Central memory CD8-positive, alpha-beta T cell (primary cell): ENCODE results near the gene NUDT14.

Experiments used
- ATAC-seq: fragments of 150-1000 bp; cut with Tn5 transposase; replicated peaks from 2 replicates; pipeline ENCODE4 v1.10.0; 2022; ENCODE audit warnings: mild to moderate bottlenecking, moderate FRiP score, moderate number of reproducible peaks; ENCODE audit not compliant: poor library complexity, severe bottlenecking; ENCODE audit errors: extremely low read depth
- DNase-seq, 2 donors: peaks; one replicate each; pipeline ENCODE4 v3.0.0; 2021; ENCODE audit warnings: low spot score in 2 of 2
- H3K27ac Mint-ChIP-seq: one replicate; pipeline ENCODE4 v1.8.0; 2022; ENCODE audit warnings: low read depth, mild to moderate bottlenecking, moderate library complexity, mixed read lengths
- H3K27me3 Mint-ChIP-seq: one replicate; pipeline ENCODE4 v1.8.0; 2022; ENCODE audit warnings: mixed read lengths
- H3K36me3 Mint-ChIP-seq: one replicate; pipeline ENCODE4 v1.8.0; 2022; ENCODE audit warnings: mild to moderate bottlenecking, moderate library complexity, mixed read lengths; ENCODE audit not compliant: insufficient read depth
- H3K4me1 Mint-ChIP-seq: one replicate; pipeline ENCODE4 v1.8.0; 2022; ENCODE audit warnings: mixed read lengths
- H3K4me3 Mint-ChIP-seq: one replicate; pipeline ENCODE4 v1.8.0; 2022; ENCODE audit warnings: mild to moderate bottlenecking, moderate library complexity, mixed read lengths
- H3K9me3 Mint-ChIP-seq: one replicate; pipeline ENCODE4 v1.8.0; 2022; ENCODE audit warnings: mixed read lengths

The NUDT14 gene

DNA sequence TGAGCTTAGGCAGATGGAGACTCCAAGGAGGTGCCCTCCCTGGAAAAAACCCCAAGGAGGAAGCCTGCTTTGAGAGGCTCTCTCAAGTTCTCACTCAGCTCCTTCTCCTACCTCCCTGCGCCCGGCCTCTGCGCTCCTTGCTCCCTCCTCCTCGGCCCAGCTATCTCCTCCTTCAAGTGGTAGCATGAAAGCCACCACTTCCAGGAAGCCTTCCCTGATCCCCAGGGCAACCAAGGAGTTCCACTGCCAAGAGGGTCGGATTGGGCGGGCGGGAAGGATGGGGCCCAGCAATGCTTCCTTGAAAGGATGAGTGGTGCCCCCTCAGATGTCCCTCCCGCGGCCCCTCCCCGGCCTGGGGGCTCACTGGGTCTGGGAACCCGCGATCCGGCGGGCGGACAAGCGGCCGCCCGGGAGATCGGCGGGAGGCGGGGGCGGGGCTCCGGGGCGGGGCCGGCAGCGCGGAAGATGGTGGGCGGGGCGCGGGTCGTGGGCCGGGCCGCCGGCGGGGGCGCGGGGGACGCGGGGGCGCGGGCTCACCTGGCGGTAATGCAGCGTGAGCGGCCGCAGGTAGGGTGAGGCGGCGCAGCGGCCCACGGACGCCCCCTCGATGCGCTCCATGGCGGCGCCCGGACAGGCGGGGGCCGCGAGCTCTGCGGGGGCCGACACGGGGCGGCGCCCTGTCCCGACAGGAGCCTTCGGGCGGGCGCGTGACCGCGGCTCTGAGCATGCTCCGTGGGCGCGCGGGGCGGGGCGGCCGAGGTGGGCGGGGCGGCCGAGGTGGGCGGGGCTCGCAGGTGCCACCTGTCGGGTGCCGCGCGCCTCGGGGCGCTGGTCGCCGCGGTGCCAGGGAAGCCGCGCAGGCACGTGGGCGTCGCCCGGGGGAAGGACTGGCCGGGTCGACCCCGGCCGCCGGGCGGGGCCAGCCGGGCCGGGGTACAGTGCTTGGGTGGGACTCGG, at the start of gene NUDT14:
TSS of gene NUDT14 (minus strand) at position 721 of the 957 bp plus-strand sequence. CDS start at position 618, 103 bp downstream.
- Mint-ChIP-seq H3K27ac (no peak within 1 kb of the TSS), H3K9me3 (no peaks in the 10 kb centered on the region), H3K4me3 (peak within 1 kb of the TSS; percentile 71), H3K36me3 (peaks cover 5% of the 10 kb centered on the region), H3K4me1 (no peaks in the 10 kb centered on the region), H3K27me3 (peaks cover 12% of the 10 kb centered on the region)
- ATAC-seq: peak; percentile 79
- peak; percentile 67 to 68 for DNase-seq

DNA sequence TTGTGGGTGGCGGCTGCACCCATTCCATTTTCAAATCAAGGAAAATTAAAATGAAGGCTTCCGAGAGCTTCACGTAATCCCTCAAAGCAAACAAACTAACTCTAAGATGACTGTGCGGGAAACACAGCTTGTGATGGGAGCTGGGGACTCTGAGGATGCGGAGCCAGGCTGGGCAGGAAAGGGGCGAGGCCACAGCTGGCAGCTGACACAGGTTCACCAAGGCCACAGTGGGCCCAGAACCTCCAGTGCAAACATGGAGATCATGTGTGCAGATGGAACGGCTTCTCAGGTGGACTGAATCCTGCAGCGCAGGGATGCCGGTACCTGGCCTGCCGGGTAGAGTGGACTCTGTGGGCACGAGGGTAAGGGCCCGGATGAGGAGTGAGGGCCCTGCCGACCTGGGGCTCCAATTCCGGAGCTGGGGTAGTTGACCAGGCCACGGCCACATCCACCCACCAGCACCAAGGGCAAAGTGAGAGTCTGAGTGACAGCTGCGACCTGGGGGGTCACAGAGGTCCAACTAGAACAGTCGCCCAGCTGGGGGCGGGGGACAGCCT, 48.1 kb upstream of the NUDT14 start:
- no peaks in the 10 kb centered on the region for H3K9me3 Mint-ChIP-seq
- peaks cover 3% of the 10 kb centered on the region for H3K36me3 Mint-ChIP-seq
- no peak overlapping the region for H3K4me3 Mint-ChIP-seq
- H3K27me3 Mint-ChIP-seq: no peaks in the 10 kb centered on the region
- H3K4me1 Mint-ChIP-seq: no peaks in the 10 kb centered on the region
- no peak overlapping the region for H3K27ac Mint-ChIP-seq
- ATAC-seq (no peak), DNase-seq (no peak)

DNA sequence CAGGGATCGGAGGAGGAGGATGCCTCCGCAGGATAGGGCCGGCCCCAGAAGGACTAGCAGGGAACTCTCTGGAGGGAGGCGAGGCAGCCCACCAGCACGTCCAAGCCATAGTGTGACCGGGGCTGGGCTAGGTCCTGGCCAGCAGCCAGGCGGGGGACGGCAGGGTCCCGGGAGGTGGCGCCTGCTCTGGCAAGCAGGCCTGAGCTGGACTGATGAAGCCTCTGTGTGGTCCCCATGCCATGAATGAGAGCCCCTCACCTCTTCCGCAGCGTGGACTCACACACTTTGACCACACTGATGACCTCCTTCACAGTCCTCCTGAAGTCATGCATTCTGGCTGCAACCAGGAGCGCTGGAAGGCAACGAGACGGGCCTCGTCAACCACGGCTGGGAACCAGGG, 47.5 kb upstream of the NUDT14 start:
- Mint-ChIP-seq H3K27me3 (no peaks in the 10 kb centered on the region), H3K9me3 (no peaks in the 10 kb centered on the region), H3K36me3 (peaks cover 3% of the 10 kb centered on the region), H3K27ac (no peak overlapping the region), H3K4me3 (no peak overlapping the region), H3K4me1 (no peaks in the 10 kb centered on the region)
- ATAC-seq: no peak
- DNase-seq: no peak

DNA sequence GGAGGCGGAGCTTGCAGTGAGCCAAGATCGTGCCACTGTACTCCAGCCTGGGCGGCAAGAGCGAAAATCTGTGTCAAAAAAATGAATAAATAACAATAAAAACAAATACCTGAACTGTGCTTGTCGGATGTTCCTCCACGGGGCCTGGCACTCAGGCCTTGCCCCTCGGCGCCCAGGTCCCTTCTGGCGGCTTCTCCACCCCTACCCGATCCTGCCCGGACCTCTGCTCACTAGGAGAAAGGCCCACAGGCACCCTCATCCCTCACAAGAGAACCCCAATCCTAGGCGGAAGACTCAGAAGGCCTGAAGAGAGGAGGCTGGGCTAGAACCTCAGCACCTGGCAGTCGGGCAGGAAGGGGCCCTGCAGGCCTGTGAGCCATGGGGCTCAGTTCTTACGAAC, 46.2 kb upstream of the NUDT14 start:
- no peak for ATAC-seq
- no peak for DNase-seq
- Mint-ChIP-seq H3K27ac (no peak overlapping the region), H3K4me1 (no peaks in the 10 kb centered on the region), H3K9me3 (no peaks in the 10 kb centered on the region), H3K27me3 (no peaks in the 10 kb centered on the region), H3K4me3 (no peak overlapping the region), H3K36me3 (peaks cover 7% of the 10 kb centered on the region)

DNA sequence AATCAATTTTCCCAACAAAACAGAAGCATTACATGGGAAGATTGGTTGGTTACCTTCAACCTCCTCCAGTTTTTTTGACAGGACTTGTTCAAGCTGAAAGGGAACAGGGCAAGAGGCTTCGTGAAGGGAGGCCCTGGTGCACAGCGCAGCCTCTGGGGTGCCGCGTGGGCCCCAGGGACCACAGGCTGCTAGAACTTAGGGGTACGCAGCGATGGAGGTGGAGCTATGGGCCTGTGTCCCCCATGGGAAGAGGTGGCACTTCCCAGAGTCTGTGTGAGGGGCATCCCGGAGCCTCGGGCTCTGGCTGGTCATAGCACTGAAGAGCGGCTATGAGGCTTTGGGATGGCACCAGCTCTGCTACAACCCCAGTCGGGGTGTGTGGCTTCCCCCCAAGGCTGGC, 45.1 kb upstream of the NUDT14 start:
- Mint-ChIP-seq H3K4me3 (no peak overlapping the region), H3K4me1 (no peaks in the 10 kb centered on the region), H3K27me3 (no peaks in the 10 kb centered on the region), H3K9me3 (no peaks in the 10 kb centered on the region), H3K27ac (no peak overlapping the region), H3K36me3 (peaks cover 10% of the 10 kb centered on the region)
- DNase-seq: no peak
- ATAC-seq: no peak

DNA sequence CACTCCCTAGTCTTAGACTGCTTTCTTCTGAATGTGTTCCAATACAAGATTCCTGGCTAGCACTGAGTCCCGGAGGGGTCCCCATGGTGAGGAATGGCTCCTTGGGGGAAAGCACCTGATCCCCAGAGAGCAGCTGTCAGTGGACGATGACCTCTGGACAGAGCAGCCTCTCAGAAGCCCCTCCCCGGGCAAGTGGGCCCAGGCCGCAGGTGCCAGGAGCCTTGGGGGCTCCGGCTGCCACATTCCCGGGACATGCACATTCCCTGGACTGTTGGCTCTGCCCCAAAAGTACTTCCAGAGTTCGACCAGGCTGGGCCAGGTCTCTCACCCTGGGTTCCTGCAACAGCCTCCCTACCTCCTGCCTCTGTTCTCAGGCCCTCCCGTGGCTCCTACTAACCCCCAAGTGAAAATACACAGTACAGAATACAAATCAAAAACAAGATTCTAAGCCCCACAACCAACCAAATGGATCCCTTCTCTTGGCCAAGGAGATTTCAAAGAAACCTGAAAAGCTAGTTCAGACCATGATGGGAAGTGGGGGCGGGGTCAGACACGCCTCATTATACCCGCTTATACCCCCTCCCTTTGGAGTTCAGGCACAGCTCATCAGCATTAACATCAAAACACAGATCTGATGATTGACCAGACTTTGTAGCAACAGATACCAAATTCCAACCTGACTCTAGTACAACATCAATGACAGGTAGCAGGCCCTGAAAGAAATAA, 43.9 kb upstream of the NUDT14 start:
- no peak for ATAC-seq
- no peak overlapping the region for H3K4me3 Mint-ChIP-seq
- peaks cover 13% of the 10 kb centered on the region for H3K36me3 Mint-ChIP-seq
- H3K27ac Mint-ChIP-seq: no peak overlapping the region
- H3K27me3 Mint-ChIP-seq: no peaks in the 10 kb centered on the region
- no peak for DNase-seq
- H3K4me1 Mint-ChIP-seq: no peaks in the 10 kb centered on the region
- no peaks in the 10 kb centered on the region for H3K9me3 Mint-ChIP-seq

DNA sequence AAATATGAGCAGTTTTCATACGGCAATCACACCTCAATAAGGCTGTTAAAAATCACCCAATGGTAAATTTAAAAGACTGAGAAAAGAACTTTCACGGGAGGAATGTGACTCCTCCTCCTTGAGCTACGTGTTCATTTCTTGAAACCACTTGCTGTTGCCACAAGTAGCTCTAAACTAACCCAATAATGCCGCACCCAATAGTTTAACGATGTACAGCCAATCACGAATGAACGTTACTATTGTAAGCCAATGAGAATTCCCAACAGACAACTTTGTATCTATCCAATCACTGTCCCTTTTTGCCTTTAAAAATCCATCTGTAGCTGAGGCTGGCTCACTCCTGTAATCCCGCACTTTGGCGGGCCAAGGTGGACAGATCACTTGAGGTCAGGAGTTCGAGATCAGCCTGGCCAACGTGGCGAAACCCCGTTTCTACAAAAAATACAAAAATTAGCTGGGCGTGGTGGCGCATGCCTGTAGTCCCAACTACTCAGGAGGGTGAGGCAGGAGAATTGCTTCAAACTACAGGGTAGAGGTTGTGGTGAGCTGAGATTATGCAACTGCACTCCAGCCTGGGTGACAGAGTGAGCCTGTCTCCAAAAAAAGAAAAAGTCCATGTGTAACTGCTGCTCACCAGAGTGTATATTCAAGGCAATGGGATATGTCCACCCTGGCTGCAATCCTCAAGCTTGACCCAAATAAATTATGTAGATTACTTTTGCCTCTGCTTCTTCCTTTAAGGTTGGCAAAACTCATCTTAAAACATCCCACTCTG, 42.8 kb upstream of the NUDT14 start:
- H3K36me3 Mint-ChIP-seq: peaks cover 14% of the 10 kb centered on the region
- no peak overlapping the region for H3K4me3 Mint-ChIP-seq
- no peaks in the 10 kb centered on the region for H3K27me3 Mint-ChIP-seq
- ATAC-seq: no peak
- no peaks in the 10 kb centered on the region for H3K4me1 Mint-ChIP-seq
- no peaks in the 10 kb centered on the region for H3K9me3 Mint-ChIP-seq
- H3K27ac Mint-ChIP-seq: no peak overlapping the region
- no peak for DNase-seq

DNA sequence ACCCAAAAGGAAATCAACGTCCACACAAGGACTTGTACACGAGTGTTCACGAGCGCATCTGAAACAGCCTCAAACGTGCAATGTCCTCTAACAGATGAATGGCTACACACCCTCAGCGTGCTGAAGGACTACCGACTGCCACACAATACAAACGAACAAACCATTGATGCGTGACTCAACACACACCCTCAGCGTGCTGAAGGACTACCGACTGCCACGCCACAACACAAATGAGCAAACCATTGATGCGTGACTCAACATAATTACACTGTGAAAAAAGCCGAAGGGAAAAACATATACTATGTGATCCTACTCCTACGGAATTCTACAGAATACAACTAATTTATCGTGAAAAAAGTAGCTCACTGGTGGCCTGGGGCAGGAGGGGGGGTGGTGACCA, 42.1 kb upstream of the NUDT14 start:
- no peak for DNase-seq
- no peak for ATAC-seq
- Mint-ChIP-seq H3K27ac (no peak overlapping the region), H3K4me1 (no peaks in the 10 kb centered on the region), H3K9me3 (no peaks in the 10 kb centered on the region), H3K4me3 (no peak overlapping the region), H3K36me3 (peaks cover 14% of the 10 kb centered on the region), H3K27me3 (no peaks in the 10 kb centered on the region)

DNA sequence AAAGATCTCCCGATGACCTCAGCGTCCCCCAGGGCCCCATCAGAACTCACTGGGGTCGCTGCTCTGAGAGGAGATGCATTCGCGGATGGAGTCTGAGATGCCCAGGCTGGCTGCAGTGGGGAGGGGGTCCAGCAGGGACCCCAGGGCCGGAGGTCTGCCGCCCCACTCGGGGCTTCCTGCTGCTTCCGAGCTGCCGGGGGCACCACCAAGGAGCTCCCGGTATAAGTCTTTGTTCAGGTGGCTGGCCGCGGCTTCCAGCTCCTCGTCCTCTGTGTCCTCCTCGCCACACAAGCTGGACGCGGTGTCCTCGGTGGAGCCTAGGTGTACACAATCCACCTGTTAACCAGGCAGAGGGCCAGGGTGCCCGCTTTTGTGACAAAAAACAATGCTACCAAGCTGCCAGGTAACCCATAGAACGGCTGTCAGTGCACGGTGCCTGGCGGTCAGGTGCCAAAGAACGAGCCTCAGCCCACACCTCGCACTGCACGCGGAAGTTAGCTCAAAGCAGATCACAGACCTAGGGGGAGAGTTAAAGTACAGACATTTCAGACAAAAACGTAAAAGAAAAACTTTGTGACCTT, 40.6 kb upstream of the NUDT14 start:
- no peaks in the 10 kb centered on the region for H3K27me3 Mint-ChIP-seq
- no peak for DNase-seq
- H3K27ac Mint-ChIP-seq: no peak overlapping the region
- H3K4me3 Mint-ChIP-seq: no peak overlapping the region
- ATAC-seq: no peak
- peaks cover 18% of the 10 kb centered on the region for H3K36me3 Mint-ChIP-seq
- no peaks in the 10 kb centered on the region for H3K9me3 Mint-ChIP-seq
- H3K4me1 Mint-ChIP-seq: no peaks in the 10 kb centered on the region

DNA sequence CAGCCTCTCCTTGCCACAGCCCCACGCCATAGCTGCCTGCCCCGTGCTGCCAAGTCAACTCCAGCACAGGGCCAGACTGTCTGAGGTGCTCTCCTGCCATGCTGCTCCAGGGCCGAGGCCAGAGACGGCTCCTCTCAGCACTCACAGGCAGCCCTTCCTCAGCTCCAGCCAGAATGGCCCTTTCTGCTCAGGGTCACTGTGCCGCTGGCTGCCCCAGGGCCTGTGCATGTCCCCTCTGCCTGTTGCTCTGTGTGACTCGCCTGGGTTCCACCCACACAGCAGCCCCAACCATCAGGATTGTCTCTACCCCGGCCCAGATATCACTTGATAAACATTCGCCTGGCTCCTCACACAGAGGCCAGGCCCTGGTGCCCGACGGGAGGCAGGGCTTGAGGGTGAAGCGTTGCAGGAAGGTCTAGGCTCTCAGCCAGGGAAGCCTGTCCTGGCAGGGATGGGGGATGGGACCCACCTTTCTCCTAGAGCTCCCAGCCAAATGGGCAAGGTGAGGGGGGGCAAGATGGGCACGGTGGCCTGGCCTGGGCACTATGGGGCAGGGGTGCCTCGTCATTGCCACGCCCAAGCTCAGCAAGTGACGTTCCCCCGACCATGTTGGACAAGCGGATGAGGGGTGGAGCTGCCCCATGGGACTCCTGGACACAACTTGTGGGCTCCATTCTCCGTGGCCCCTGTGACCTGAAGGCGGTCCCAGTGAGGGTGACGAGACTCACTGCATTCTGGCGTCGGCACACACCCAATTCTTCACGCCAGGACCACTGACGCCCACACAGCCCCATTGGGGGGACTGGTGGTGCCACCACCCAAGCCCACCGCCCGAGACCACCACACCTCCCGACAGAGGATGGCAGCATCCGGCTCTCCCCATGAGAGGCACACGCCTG, 39.8 kb upstream of the NUDT14 start:
- peaks cover 21% of the 10 kb centered on the region for H3K36me3 Mint-ChIP-seq
- H3K27ac Mint-ChIP-seq: peak overlapping the region; percentile 35
- ATAC-seq (no peak), DNase-seq (no peak)
- H3K4me3 Mint-ChIP-seq: no peak overlapping the region
- H3K4me1 Mint-ChIP-seq: peaks cover 2% of the 10 kb centered on the region
- H3K27me3 Mint-ChIP-seq: no peaks in the 10 kb centered on the region
- H3K9me3 Mint-ChIP-seq: no peaks in the 10 kb centered on the region

DNA sequence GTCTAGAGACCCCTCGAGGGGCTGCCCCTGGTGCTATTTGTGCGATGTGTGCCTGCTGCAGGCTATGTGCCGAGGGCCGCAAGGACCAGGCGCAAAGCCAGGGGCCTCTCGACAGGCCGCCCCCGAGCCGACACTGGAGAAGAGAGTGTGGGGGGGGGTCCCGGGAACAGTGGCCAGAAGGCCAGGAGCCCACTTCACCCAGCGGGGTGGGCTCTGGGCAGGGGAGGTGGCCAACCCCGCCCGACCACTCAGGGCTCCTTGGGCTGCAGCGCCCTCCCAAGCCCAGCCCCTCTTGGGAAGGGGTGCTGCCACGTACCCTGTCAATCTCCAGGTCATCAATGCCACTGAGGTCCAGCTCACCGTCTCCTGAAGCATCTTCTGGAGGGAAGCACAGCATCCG, 38.6 kb upstream of the NUDT14 start:
- no peak overlapping the region for H3K4me3 Mint-ChIP-seq
- DNase-seq (no peak), ATAC-seq (no peak)
- peaks cover 22% of the 10 kb centered on the region for H3K36me3 Mint-ChIP-seq
- H3K27me3 Mint-ChIP-seq: no peaks in the 10 kb centered on the region
- no peak overlapping the region for H3K27ac Mint-ChIP-seq
- H3K4me1 Mint-ChIP-seq: peaks cover 14% of the 10 kb centered on the region
- no peaks in the 10 kb centered on the region for H3K9me3 Mint-ChIP-seq
